PC-3 (cell line): Measurements from ENCODE around the gene EPHA3. TPM values are rescaled to one million over a fixed set of nuclear protein-coding genes. Genes with fewer than 3 reads are reported as not detected.

Experiments
- ATAC-seq: fragments of 200-7000 bp; cut with Tn5 transposase; 2 replicates; pipeline ENCODE4 v1.9.1; 2020; ENCODE audit warnings: mild to moderate bottlenecking, moderate library complexity
- BruUV-seq: library from RNA; stranded (reverse); fragments of 400-500 nt; replicated peaks from 2 replicates; lab custom pipeline; 2021; lab: Mats Ljungman, UMichigan
- CTCF ChIA-PET: fragments of 300-600 bp; sonication (Branson Sonifier 250); formaldehyde crosslinking; loops from one replicate; lab custom pipeline; 2022; ENCODE audit warnings: antibody characterized with exemption; lab: Charles Lee
- POLR2A ChIA-PET: fragments of 300-600 bp; sonication (Branson Sonifier 250); formaldehyde crosslinking; loops from one replicate; lab custom pipeline; 2022; ENCODE audit warnings: antibody characterized with exemption; ENCODE audit not compliant: unreplicated experiment; lab: Charles Lee
- DNase-seq: peaks from one replicate; pipeline ENCODE4 v3.0.0-alpha.2; 2015
- H2AFZ ChIP-seq: fragments of 300-600 bp; sonication (generic); 2 replicates; pipeline ENCODE4 v1.6.0; 2016; ENCODE audit warnings: antibody characterized with exemption, low read length
- H3F3A ChIP-seq: fragments of 300-600 bp; sonication (generic); one replicate; pipeline ENCODE4 v1.6.0; 2017; ENCODE audit warnings: antibody characterized with exemption, low read length, control low read depth, mild to moderate bottlenecking; ENCODE audit not compliant: unreplicated experiment
- H3K27ac ChIP-seq: fragments of 300-600 bp; sonication (generic); 2 replicates; pipeline ENCODE4 v1.5.1; 2016; ENCODE audit warnings: mild to moderate bottlenecking, low read length
- H3K27me3 ChIP-seq: fragments of 300-600 bp; sonication (generic); 2 replicates; pipeline ENCODE4 v1.6.1; 2016; ENCODE audit warnings: low read length, mixed read lengths
- H3K36me3 ChIP-seq: fragments of 300-600 bp; sonication (generic); 2 replicates; pipeline ENCODE4 v1.6.1; 2016; ENCODE audit warnings: low read depth, mixed run types, low read length, mixed read lengths
- H3K4me1 ChIP-seq: fragments of 300-600 bp; sonication (generic); 2 replicates; pipeline ENCODE4 v1.5.1; 2016; ENCODE audit warnings: low read length; ENCODE audit not compliant: insufficient read depth
- H3K4me2 ChIP-seq: fragments of 300-600 bp; sonication (generic); 2 replicates; pipeline ENCODE4 v1.6.0; 2016; ENCODE audit warnings: low read length
- H3K4me3 ChIP-seq: fragments of 300-600 bp; sonication (generic); 2 replicates; pipeline ENCODE4 v1.5.1; 2016; ENCODE audit warnings: mild to moderate bottlenecking, low read length, mixed read lengths
- H3K79me2 ChIP-seq: fragments of 300-600 bp; sonication (generic); 2 replicates; pipeline ENCODE4 v1.6.1; 2017; ENCODE audit warnings: low read length, mixed read lengths
- H3K9ac ChIP-seq: fragments of 300-600 bp; sonication (generic); 2 replicates; pipeline ENCODE4 v1.6.0; 2016; ENCODE audit warnings: mild to moderate bottlenecking, low read length
- H3K9me2 ChIP-seq: fragments of 300-600 bp; sonication (generic); replicated peaks from 2 replicates; pipeline ENCODE4 v1.6.1; 2016; ENCODE audit warnings: mixed run types, low read length, mixed read lengths
- H3K9me3 ChIP-seq: fragments of 300-600 bp; sonication (generic); 2 replicates; pipeline ENCODE4 v1.6.1; 2016; ENCODE audit warnings: low read length, mixed read lengths
- H4K20me1 ChIP-seq: fragments of 300-600 bp; sonication (generic); 2 replicates; pipeline ENCODE4 v1.6.1; 2016; ENCODE audit warnings: low read length, mixed read lengths
- EZH2 ChIP-seq: fragments of 300-600 bp; sonication (generic); IDR thresholded peaks from one replicate; pipeline ENCODE4 v1.6.1; 2017; ENCODE audit warnings: antibody characterized with exemption, mild to moderate bottlenecking, low read length; ENCODE audit not compliant: unreplicated experiment
- EZH2phosphoT487 ChIP-seq: fragments of 300-600 bp; sonication (generic); IDR thresholded peaks from 2 replicates; pipeline ENCODE4 v1.6.1; 2018; ENCODE audit warnings: mild to moderate bottlenecking, antibody characterized with exemption, low read length, borderline replicate concordance
- intact Hi-C: fragments of 100-400 bp; cut with micrococcal nuclease; formaldehyde crosslinking; loops from 2 replicates; pipeline ENCODE4 v1.9.0; 2023
- total RNA-seq: library from RNA; depleted of rRNA; stranded (reverse); fragments of >200 nt; gene quantifications from 2 replicates; pipeline ENCODE4 v1.2.3, GENCODE V29; 2014
- TF ChIP-seq, protein P1 (sequence below): fragments of 300-600 bp; sonication (generic); conservative IDR thresholded peaks from 2 replicates; pipeline ENCODE4 v1.5.1; 2017; ENCODE audit warnings: antibody characterized with exemption, low read depth, mild to moderate bottlenecking, low read length

Gene EPHA3
- total RNA-seq, 1 experiment from 2014 or later: 0.33 TPM

DNA sequence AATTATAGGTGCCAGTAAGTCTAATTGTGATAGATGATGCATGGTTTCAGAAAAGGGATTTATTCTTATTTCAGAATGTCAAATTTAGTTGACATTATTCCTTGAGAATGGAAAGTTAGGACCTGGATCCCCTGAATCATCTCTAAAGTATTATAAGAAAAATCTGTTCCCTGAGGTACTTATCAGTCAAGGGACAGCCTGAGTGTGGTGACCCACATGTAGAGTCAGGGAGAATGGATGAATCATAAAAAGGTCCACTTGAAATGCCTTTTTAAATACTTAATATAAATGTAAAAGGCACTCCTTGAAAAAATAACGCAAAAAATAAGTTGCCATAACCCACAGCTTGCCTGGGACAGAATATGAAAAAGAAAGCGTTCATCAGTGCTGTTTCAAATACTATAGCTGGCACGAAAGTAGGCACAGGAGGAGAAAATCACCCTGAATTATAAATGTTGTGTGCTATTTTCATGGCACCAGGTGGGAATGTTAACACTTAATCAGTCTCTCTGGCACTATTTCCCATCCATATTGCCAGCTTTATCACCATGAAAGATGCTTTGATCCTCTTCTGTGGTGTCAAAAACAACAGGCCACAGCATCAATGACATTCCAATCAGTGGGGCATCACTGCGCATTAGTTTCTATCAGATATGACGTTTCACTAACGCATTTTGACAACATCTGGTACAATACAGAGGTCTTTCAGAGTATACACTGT is 208.5 kb downstream of the EPHA3 start:
- ATAC-seq (no peak), DNase-seq (no peak)
- intact Hi-C loops: no loop called here
- H3K4me1 ChIP-seq: no peaks in the 10 kb centered on the region
- H4K20me1 ChIP-seq: no peaks in the 10 kb centered on the region
- no peak overlapping the region for H3K4me2 ChIP-seq
- H3K9me2 ChIP-seq: no peaks in the 10 kb centered on the region
- no peak overlapping the region for H3K9ac ChIP-seq
- H3K36me3 ChIP-seq: no peaks in the 10 kb centered on the region
- no peaks in the 10 kb centered on the region for H3K27me3 ChIP-seq
- TF ChIP-seq EZH2 (no peak), EZH2phosphoT487 (no peak)
- no peaks in the 10 kb centered on the region for H3K79me2 ChIP-seq
- H3F3A ChIP-seq: no peaks in the 10 kb centered on the region
- H2AFZ ChIP-seq: no peak overlapping the region
- ChIA-PET CTCF (no interaction called here), POLR2A (no interaction called here)
- H3K9me3 ChIP-seq: no peaks in the 10 kb centered on the region
- no peak overlapping the region for H3K27ac ChIP-seq
- no peak overlapping the region for H3K4me3 ChIP-seq
- BruUV-seq: no TSS peak

- no peaks in the 10 kb centered on the region for H3F3A ChIP-seq
- no peaks in the 10 kb centered on the region for H3K9me2 ChIP-seq
- H3K79me2 ChIP-seq: no peaks in the 10 kb centered on the region
- no TSS peak for BruUV-seq
- no peak overlapping the region for H2AFZ ChIP-seq
- H3K36me3 ChIP-seq: no peaks in the 10 kb centered on the region
- no peak overlapping the region for H3K4me3 ChIP-seq
- no peak for DNase-seq
- no peak for ATAC-seq
- no peaks in the 10 kb centered on the region for H3K9me3 ChIP-seq
- H3K4me1 ChIP-seq: no peaks in the 10 kb centered on the region
- H4K20me1 ChIP-seq: no peaks in the 10 kb centered on the region
- H3K27me3 ChIP-seq: no peaks in the 10 kb centered on the region
- no peak overlapping the region for H3K4me2 ChIP-seq
- ChIA-PET POLR2A (no interaction called here), CTCF (no interaction called here)
- H3K9ac ChIP-seq: no peak overlapping the region
- TF ChIP-seq, protein P1, sequence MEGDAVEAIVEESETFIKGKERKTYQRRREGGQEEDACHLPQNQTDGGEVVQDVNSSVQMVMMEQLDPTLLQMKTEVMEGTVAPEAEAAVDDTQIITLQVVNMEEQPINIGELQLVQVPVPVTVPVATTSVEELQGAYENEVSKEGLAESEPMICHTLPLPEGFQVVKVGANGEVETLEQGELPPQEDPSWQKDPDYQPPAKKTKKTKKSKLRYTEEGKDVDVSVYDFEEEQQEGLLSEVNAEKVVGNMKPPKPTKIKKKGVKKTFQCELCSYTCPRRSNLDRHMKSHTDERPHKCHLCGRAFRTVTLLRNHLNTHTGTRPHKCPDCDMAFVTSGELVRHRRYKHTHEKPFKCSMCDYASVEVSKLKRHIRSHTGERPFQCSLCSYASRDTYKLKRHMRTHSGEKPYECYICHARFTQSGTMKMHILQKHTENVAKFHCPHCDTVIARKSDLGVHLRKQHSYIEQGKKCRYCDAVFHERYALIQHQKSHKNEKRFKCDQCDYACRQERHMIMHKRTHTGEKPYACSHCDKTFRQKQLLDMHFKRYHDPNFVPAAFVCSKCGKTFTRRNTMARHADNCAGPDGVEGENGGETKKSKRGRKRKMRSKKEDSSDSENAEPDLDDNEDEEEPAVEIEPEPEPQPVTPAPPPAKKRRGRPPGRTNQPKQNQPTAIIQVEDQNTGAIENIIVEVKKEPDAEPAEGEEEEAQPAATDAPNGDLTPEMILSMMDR: no peak
- no peak for TF ChIP-seq EZH2phosphoT487
- TF ChIP-seq EZH2: no peak
- intact Hi-C loops: no loop called here
- no peak overlapping the region for H3K27ac ChIP-seq
Observed at GRCh38 chr3:89320186-89320585, 212.8 kb downstream of the EPHA3 start.

- Histone ChIP-seq H3K9me2 (no peaks in the 10 kb centered on the region), H3K9me3 (no peaks in the 10 kb centered on the region), H3K4me2 (no peak overlapping the region), H3K79me2 (no peaks in the 10 kb centered on the region), H4K20me1 (no peaks in the 10 kb centered on the region), H3K9ac (no peak overlapping the region), H3K27me3 (0 out of 2 replicates have a peak, but pooled peaks cover 9% of the 10 kb centered on the region), H2AFZ (no peak overlapping the region), H3K4me3 (no peak overlapping the region), H3K27ac (no peak overlapping the region), H3K4me1 (no peaks in the 10 kb centered on the region), H3K36me3 (no peaks in the 10 kb centered on the region), H3F3A (no peaks in the 10 kb centered on the region)
- DNase-seq: no peak
- no peak for ATAC-seq
- TF ChIP-seq, protein P1: no peak
- no peak for TF ChIP-seq EZH2phosphoT487
- TF ChIP-seq EZH2: no peak
- ChIA-PET POLR2A (no interaction called here), CTCF (no interaction called here)
- intact Hi-C loops: no loop called here
- BruUV-seq: no TSS peak
Observed at GRCh38 chr3:89326997-89327396, 219.6 kb downstream of the EPHA3 start.
